Common myeloid progenitor, CD34-positive (primary cell): ENCODE results near the gene FBLN5.

Experiments
- CTCF ChIA-PET: fragments of 350-600 bp; sonication (Branson Sonifier 250); formaldehyde crosslinking; loops from one replicate; lab custom pipeline; 2021; ENCODE audit warnings: antibody characterized with exemption; lab: Charles Lee
- POLR2A ChIA-PET: fragments of 350-600 bp; sonication (Branson Sonifier 250); formaldehyde crosslinking; loops from one replicate; lab custom pipeline; 2021; ENCODE audit warnings: antibody characterized with exemption; lab: Charles Lee
- DNase-seq, 3 donors: peaks; one replicate each; pipeline versions ENCODE4 v3.0.0 to v3.0.0-alpha.2; 2013
- H3K27ac ChIP-seq, 2 experiments: 1 replicate in 1 of 2; 2 replicates in 1 of 2; pipeline ENCODE4 v1.7.0; 2013; ENCODE audit warnings: inconsistent platforms in 2 of 2, low read length in 2 of 2, mild to moderate bottlenecking in 2 of 2, low read depth in 1 of 2, moderate library complexity in 1 of 2; ENCODE audit not compliant: severe bottlenecking in 2 of 2, insufficient read depth in 1 of 2, poor library complexity in 1 of 2
- H3K27me3 ChIP-seq, 5 experiments: replicated peaks in 2 of 5; 1 replicate in 3 of 5; 2 replicates in 2 of 5; pipeline versions ENCODE4 v1.6.1 to v1.7.0; 2013; ENCODE audit warnings: low read length in 4 of 5, mild to moderate bottlenecking in 2 of 5, moderate library complexity in 2 of 5, inconsistent platforms in 1 of 5; ENCODE audit not compliant: insufficient read depth in 5 of 5, control insufficient read depth in 4 of 5
- H3K36me3 ChIP-seq, 4 experiments: 1 replicate in 2 of 4; 2 replicates in 2 of 4; pipeline versions ENCODE4 v1.6.1 to v1.7.0; 2013; ENCODE audit warnings: low read length in 3 of 4, control low read depth in 1 of 4, mild to moderate bottlenecking in 1 of 4; ENCODE audit not compliant: control insufficient read depth in 4 of 4, insufficient read depth in 4 of 4
- H3K4me1 ChIP-seq, 4 experiments: 1 replicate in 3 of 4; 2 replicates in 1 of 4; pipeline versions ENCODE4 v1.6.1 to v1.7.1; 2013; ENCODE audit warnings: low read length in 3 of 4, mild to moderate bottlenecking in 3 of 4, control low read depth in 1 of 4, inconsistent platforms in 1 of 4, moderate library complexity in 1 of 4; ENCODE audit not compliant: control insufficient read depth in 4 of 4, insufficient read depth in 4 of 4; ENCODE audit errors: control extremely low read depth in 1 of 4
- H3K4me3 ChIP-seq, 7 experiments: 1 replicate in 4 of 7; 2 replicates in 3 of 7; pipeline versions ENCODE4 v1.5.1 to v1.7.0; 2013; ENCODE audit warnings: mild to moderate bottlenecking in 7 of 7, low read length in 6 of 7, moderate library complexity in 6 of 7, inconsistent platforms in 2 of 7, low read depth in 2 of 7, control low read depth in 1 of 7; ENCODE audit not compliant: insufficient read depth in 4 of 7, control insufficient read depth in 1 of 7; ENCODE audit errors: extremely low read depth in 1 of 7
- H3K9me3 ChIP-seq, 5 experiments: 1 replicate in 4 of 5; 2 replicates in 1 of 5; pipeline versions ENCODE4 v1.6.1 to v1.7.1; 2013; ENCODE audit warnings: low read length in 4 of 5, mild to moderate bottlenecking in 2 of 5, inconsistent platforms in 1 of 5, low read depth in 1 of 5, moderate library complexity in 1 of 5; ENCODE audit not compliant: control insufficient read depth in 4 of 5, insufficient read depth in 2 of 5; ENCODE audit errors: control extremely low read depth in 1 of 5
- WGBS: methylation state at CpG from one replicate; pipeline ENCODE4 v1.1.5; 2013; ENCODE audit not compliant: insufficient coverage; 5-methylcytosine and 5-hydroxymethylcytosine counted together

Gene FBLN5

GRCh38 chr14:91910196-91910595, 37.3 kb downstream of the FBLN5 start:
- no peaks in the 10 kb centered on the region for H3K27me3 ChIP-seq
- H3K4me1 ChIP-seq = peaks cover 0 to 8% (median 6%) of the 10 kb centered on the region in 4 experiments
- no peak for DNase-seq
- no peak overlapping the region for H3K4me3 ChIP-seq
- H3K27ac ChIP-seq = no peak overlapping the region
- ChIA-PET POLR2A (interaction anchor here (0.9 kb wide), 1 partner anchor 14 kb away, joined by 3 read pairs; no protein-coding TSS in a partner anchor), CTCF (interaction anchor here (1.7 to 4.1 kb wide), 3 partner anchors 10 to 262 kb away, joined by 4 to 33 read pairs (median 7); no protein-coding TSS in a partner anchor)
- WGBS = no CpG with 5 or more reads among the region's 9 CpGs
- H3K36me3 ChIP-seq = no peaks in the 10 kb centered on the region
- no peaks in the 10 kb centered on the region for H3K9me3 ChIP-seq

GRCh38 chr14:91906374-91906773, 41.1 kb downstream of the FBLN5 start:
- no peak overlapping the region for H3K4me3 ChIP-seq
- ChIA-PET POLR2A (no interaction called here), CTCF (no interaction called here)
- H3K27me3 ChIP-seq = no peaks in the 10 kb centered on the region
- no peaks in the 10 kb centered on the region for H3K36me3 ChIP-seq
- no peaks in the 10 kb centered on the region for H3K9me3 ChIP-seq
- no peak overlapping the region for H3K27ac ChIP-seq
- peaks cover 0 to 3% (median 3%) of the 10 kb centered on the region in 4 experiments for H3K4me1 ChIP-seq
- no CpG with 5 or more reads among the region's 2 CpGs for WGBS
- DNase-seq = no peak

GRCh38 chr14:91904956-91905645, 42.4 kb downstream of the FBLN5 start:
- WGBS = 96% methylated on average over 8 of the region's 9 CpGs
- CTCF ChIA-PET = interaction anchor here (1.3 kb wide), 1 partner anchor 255 kb away, joined by 4 read pairs; no protein-coding TSS in a partner anchor
- H3K36me3 ChIP-seq = no peaks in the 10 kb centered on the region
- H3K4me1 ChIP-seq = no peaks in the 10 kb centered on the region
- POLR2A ChIA-PET = no interaction called here
- H3K27ac ChIP-seq = no peak overlapping the region
- no peaks in the 10 kb centered on the region for H3K27me3 ChIP-seq
- no peaks in the 10 kb centered on the region for H3K9me3 ChIP-seq
- H3K4me3 ChIP-seq = no peak overlapping the region
- DNase-seq = no peak

GRCh38 chr14:91904483-91904882, 43.0 kb downstream of the FBLN5 start:
- Histone ChIP-seq H3K27ac (no peak overlapping the region), H3K4me3 (no peak overlapping the region), H3K27me3 (no peaks in the 10 kb centered on the region), H3K4me1 (no peaks in the 10 kb centered on the region), H3K36me3 (no peaks in the 10 kb centered on the region), H3K9me3 (no peaks in the 10 kb centered on the region)
- no peak for DNase-seq
- ChIA-PET POLR2A (no interaction called here), CTCF (interaction anchor here (1.3 kb wide), 1 partner anchor 254 kb away, joined by 4 read pairs; no protein-coding TSS in a partner anchor)
- WGBS = 98% methylated on average over 7 of the region's 8 CpGs

- Histone ChIP-seq H3K4me3 (no peak overlapping the region), H3K36me3 (no peaks in the 10 kb centered on the region), H3K27me3 (no peaks in the 10 kb centered on the region), H3K27ac (no peak overlapping the region), H3K4me1 (no peaks in the 10 kb centered on the region), H3K9me3 (no peaks in the 10 kb centered on the region)
- no peak for DNase-seq
- POLR2A ChIA-PET = no interaction called here
- 100% methylated on average over 1 of the region's 2 CpGs for WGBS
- CTCF ChIA-PET = no interaction called here
Measured at GRCh38 chr14:91903070-91903469, 44.4 kb downstream of the FBLN5 start.

GRCh38 chr14:91902336-91902735, 45.2 kb downstream of the FBLN5 start:
- Histone ChIP-seq H3K27ac (no peak overlapping the region), H3K4me1 (no peaks in the 10 kb centered on the region), H3K4me3 (no peak overlapping the region), H3K36me3 (no peaks in the 10 kb centered on the region), H3K27me3 (no peaks in the 10 kb centered on the region), H3K9me3 (no peaks in the 10 kb centered on the region)
- no CpG with 5 or more reads among the region's 3 CpGs for WGBS
- ChIA-PET POLR2A (no interaction called here), CTCF (no interaction called here)
- DNase-seq = no peak

- no peaks in the 10 kb centered on the region for H3K36me3 ChIP-seq
- H3K4me1 ChIP-seq = no peaks in the 10 kb centered on the region
- H3K27ac ChIP-seq = no peak overlapping the region
- DNase-seq = no peak
- no peak overlapping the region for H3K4me3 ChIP-seq
- WGBS = 93% methylated on average over 8 of the region's 9 CpGs
- no peaks in the 10 kb centered on the region for H3K27me3 ChIP-seq
- POLR2A ChIA-PET = no interaction called here
- no peaks in the 10 kb centered on the region for H3K9me3 ChIP-seq
- CTCF ChIA-PET = interaction anchor here (1.2 kb wide), 1 partner anchor 9 kb away, joined by 3 read pairs; no protein-coding TSS in a partner anchor
Measured at GRCh38 chr14:91901449-91902226, 45.9 kb downstream of the FBLN5 start.
